Activated T-helper 1 cell treated with anti-CD3 and anti-CD28 coated beads, Interleukin-12 subunit alpha, Interleukin-12 subunit beta, Interleukin-2, Interleukin-4 antibody, amounts not matched to agents 30 ng/mL and 10 ng/mL and 1 ng/mL, durations not matched to agents 14 hours and 24 hours and 36 hours (primary cell): ENCODE results near the gene RAC2. TPM values are rescaled to one million over a fixed set of nuclear protein-coding genes. Genes with fewer than 3 reads are reported as not detected.

Source experiments
- DNase-seq: peaks from one replicate; pipeline ENCODE4 v3.0.0; 2021; ENCODE audit warnings: low spot score
- H3K27ac Mint-ChIP-seq: one replicate; pipeline ENCODE4 v1.8.0; 2021; ENCODE audit warnings: mild to moderate bottlenecking, mixed read lengths
- H3K27me3 Mint-ChIP-seq: one replicate; pipeline ENCODE4 v1.8.0; 2022; ENCODE audit warnings: mild to moderate bottlenecking, moderate library complexity, mixed read lengths; ENCODE audit not compliant: insufficient read depth
- H3K36me3 Mint-ChIP-seq: one replicate; pipeline ENCODE4 v1.8.0; 2021; ENCODE audit warnings: low read depth, mixed read lengths
- H3K4me1 Mint-ChIP-seq: one replicate; pipeline ENCODE4 v1.8.0; 2021; ENCODE audit warnings: low read depth, mixed read lengths
- H3K4me3 Mint-ChIP-seq: one replicate; pipeline ENCODE4 v1.8.0; 2021; ENCODE audit warnings: mild to moderate bottlenecking, moderate library complexity, mixed read lengths
- H3K9me3 Mint-ChIP-seq: one replicate; pipeline ENCODE4 v1.8.0; 2021; ENCODE audit warnings: mixed read lengths
- intact Hi-C: fragments of 100-400 bp; cut with micrococcal nuclease; formaldehyde crosslinking; loops from one replicate; pipeline ENCODE4 v1.15.1; 2024
- total RNA-seq: library from RNA; stranded (reverse); gene quantifications from 2 replicates; pipeline ENCODE4 v1.2.3, GENCODE V29; 2022

The RAC2 gene
- total RNA-seq, 1 donor from 2014 or later = 614 TPM

GRCh38 chr22:37197451-37198257 lies 46.4 kb downstream of the RAC2 start:
- peak overlapping the region; percentile 83 for H3K4me3 Mint-ChIP-seq

GRCh38 chr22:37196539-37197450 lies 47.3 kb downstream of the RAC2 start:
- Mint-ChIP-seq H3K27ac (no peak overlapping the region), H3K9me3 (peaks cover 4% of the 10 kb centered on the region), H3K4me1 (peaks cover 53% of the 10 kb centered on the region), H3K27me3 (no peaks in the 10 kb centered on the region), H3K36me3 (peaks cover 5% of the 10 kb centered on the region), H3K4me3 (peak overlapping the region; percentile 83)
- no peak for DNase-seq
- intact Hi-C loops = no loop called here

More at GRCh38 chr22:37197451-37198257, 46.4 kb downstream of the RAC2 start:
- Mint-ChIP-seq H3K4me1 (peaks cover 54% of the 10 kb centered on the region), H3K27ac (peak overlapping the region; percentile 87), H3K9me3 (no peaks in the 10 kb centered on the region), H3K27me3 (no peaks in the 10 kb centered on the region), H3K36me3 (peaks cover 5% of the 10 kb centered on the region)
- intact Hi-C loops = loop anchor here (1.0 to 2.0 kb wide), 5 partner anchors 31 to 341 kb away; no protein-coding TSS in a partner anchor
- no peak for DNase-seq

DNA sequence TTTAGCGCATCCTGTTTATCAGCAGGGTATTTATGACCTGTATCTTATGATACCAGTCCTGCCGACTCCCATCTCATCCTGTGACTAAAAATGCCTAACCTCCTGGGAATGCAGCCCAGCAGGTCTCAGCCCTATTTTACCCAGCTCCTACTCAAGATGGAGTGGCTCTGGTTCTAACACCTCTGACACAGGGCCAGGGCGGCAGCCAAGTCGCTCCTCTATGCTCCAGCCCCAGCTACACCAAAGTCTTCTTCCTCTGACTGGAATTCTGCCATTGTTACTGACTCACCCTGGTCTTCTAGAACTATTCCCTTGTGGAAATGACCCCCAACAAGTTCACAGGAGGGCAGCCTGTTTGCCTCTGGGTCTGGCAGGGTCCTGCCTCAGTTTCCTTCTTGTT lies 48.1 kb downstream of the RAC2 start:
- Mint-ChIP-seq H3K4me1 (peaks cover 50% of the 10 kb centered on the region), H3K27ac (no peak overlapping the region), H3K4me3 (no peak overlapping the region), H3K27me3 (no peaks in the 10 kb centered on the region), H3K9me3 (peaks cover 4% of the 10 kb centered on the region), H3K36me3 (peaks cover 5% of the 10 kb centered on the region)
- no peak for DNase-seq
- intact Hi-C loops = no loop called here

DNA sequence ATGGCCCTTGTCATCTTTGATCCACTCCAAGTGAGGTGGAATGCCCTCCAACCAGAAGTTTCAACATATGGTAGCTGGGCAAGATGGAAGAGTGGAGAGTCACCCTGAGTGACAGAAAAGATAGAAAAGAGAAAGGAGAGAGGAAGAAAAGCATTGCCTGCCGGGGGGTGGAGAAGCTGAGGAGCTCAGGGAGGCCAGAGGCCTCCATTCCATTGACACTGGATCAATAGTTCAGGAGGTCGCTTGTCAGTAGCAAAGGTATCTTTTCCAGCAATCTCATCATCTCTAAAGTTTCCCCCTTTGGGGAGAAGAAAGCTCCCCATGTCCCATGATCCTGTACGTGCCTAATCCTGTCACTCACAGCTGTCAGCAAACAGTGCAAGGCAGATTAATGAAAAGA lies 49.3 kb downstream of the RAC2 start:
- no peaks in the 10 kb centered on the region for H3K27me3 Mint-ChIP-seq
- intact Hi-C loops = no loop called here
- peaks cover 4% of the 10 kb centered on the region for H3K9me3 Mint-ChIP-seq
- H3K27ac Mint-ChIP-seq = peak overlapping the region; percentile 81
- DNase-seq = no peak
- H3K4me1 Mint-ChIP-seq = peaks cover 50% of the 10 kb centered on the region
- H3K4me3 Mint-ChIP-seq = no peak overlapping the region
- H3K36me3 Mint-ChIP-seq = peaks cover 9% of the 10 kb centered on the region

DNA sequence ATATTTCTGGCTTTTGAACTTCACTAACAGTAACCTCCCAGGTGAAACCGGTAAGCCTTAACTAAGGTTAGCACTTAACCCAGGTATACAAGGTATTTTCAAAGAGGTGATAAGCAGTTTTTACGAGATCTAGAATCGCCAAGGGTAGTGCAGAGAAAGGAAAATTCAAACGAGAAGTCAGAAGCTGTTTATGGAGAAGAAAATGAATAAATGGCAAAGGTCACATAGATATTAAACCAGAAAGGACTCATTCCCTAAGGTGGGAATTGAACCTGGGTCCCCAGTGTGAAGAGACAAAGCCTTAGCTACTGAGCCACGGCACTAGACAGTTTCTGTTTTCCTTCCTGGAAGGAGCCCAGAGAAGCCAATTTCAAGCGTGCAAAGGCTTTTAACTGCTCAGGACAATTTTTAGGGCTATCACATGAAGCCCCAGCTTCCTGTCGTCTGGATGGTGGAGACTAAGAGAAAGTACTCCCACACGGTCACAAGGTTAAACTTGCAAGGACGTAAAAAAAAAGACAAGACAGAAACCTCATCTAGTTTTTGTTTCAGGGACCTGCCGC lies 50.4 kb downstream of the RAC2 start:
- intact Hi-C loops = no loop called here
- Mint-ChIP-seq H3K9me3 (peaks cover 4% of the 10 kb centered on the region), H3K4me3 (peak overlapping the region; percentile 59), H3K4me1 (peaks cover 58% of the 10 kb centered on the region), H3K27ac (peak overlapping the region; percentile 81), H3K27me3 (no peaks in the 10 kb centered on the region), H3K36me3 (peaks cover 13% of the 10 kb centered on the region)
- peak; percentile 49 for DNase-seq

GRCh38 chr22:37192741-37193140 lies 51.3 kb downstream of the RAC2 start:
- H3K27me3 Mint-ChIP-seq = no peaks in the 10 kb centered on the region
- H3K4me3 Mint-ChIP-seq = no peak overlapping the region
- peaks cover 54% of the 10 kb centered on the region for H3K4me1 Mint-ChIP-seq
- H3K9me3 Mint-ChIP-seq = peaks cover 4% of the 10 kb centered on the region
- H3K27ac Mint-ChIP-seq = no peak overlapping the region
- intact Hi-C loops = no loop called here
- DNase-seq = no peak
- H3K36me3 Mint-ChIP-seq = peaks cover 13% of the 10 kb centered on the region

- H3K27ac Mint-ChIP-seq = no peak overlapping the region
Observed at GRCh38 chr22:37192204-37192603, 51.9 kb downstream of the RAC2 start.

GRCh38 chr22:37190262-37190780 lies 53.7 kb downstream of the RAC2 start:
- no peak for DNase-seq
- intact Hi-C loops = no loop called here
- H3K36me3 Mint-ChIP-seq = peaks cover 11% of the 10 kb centered on the region
- H3K4me3 Mint-ChIP-seq = no peak overlapping the region
- H3K9me3 Mint-ChIP-seq = peaks cover 4% of the 10 kb centered on the region
- H3K27me3 Mint-ChIP-seq = no peaks in the 10 kb centered on the region
- H3K4me1 Mint-ChIP-seq = peaks cover 56% of the 10 kb centered on the region
- no peak overlapping the region for H3K27ac Mint-ChIP-seq

More at GRCh38 chr22:37192204-37192603, 51.9 kb downstream of the RAC2 start:
- peaks cover 11% of the 10 kb centered on the region for H3K36me3 Mint-ChIP-seq
- H3K4me3 Mint-ChIP-seq = no peak overlapping the region
- H3K4me1 Mint-ChIP-seq = peaks cover 56% of the 10 kb centered on the region
- intact Hi-C loops = no loop called here
- DNase-seq = no peak
- H3K27me3 Mint-ChIP-seq = no peaks in the 10 kb centered on the region
- peaks cover 4% of the 10 kb centered on the region for H3K9me3 Mint-ChIP-seq

GRCh38 chr22:37188901-37189466 lies 55.1 kb downstream of the RAC2 start:
- Mint-ChIP-seq H3K27ac (peak overlapping the region; percentile 27), H3K9me3 (peaks cover 4% of the 10 kb centered on the region), H3K27me3 (no peaks in the 10 kb centered on the region), H3K4me1 (peaks cover 43% of the 10 kb centered on the region), H3K36me3 (peaks cover 9% of the 10 kb centered on the region), H3K4me3 (no peak overlapping the region)
- DNase-seq = no peak
- intact Hi-C loops = no loop called here

DNA sequence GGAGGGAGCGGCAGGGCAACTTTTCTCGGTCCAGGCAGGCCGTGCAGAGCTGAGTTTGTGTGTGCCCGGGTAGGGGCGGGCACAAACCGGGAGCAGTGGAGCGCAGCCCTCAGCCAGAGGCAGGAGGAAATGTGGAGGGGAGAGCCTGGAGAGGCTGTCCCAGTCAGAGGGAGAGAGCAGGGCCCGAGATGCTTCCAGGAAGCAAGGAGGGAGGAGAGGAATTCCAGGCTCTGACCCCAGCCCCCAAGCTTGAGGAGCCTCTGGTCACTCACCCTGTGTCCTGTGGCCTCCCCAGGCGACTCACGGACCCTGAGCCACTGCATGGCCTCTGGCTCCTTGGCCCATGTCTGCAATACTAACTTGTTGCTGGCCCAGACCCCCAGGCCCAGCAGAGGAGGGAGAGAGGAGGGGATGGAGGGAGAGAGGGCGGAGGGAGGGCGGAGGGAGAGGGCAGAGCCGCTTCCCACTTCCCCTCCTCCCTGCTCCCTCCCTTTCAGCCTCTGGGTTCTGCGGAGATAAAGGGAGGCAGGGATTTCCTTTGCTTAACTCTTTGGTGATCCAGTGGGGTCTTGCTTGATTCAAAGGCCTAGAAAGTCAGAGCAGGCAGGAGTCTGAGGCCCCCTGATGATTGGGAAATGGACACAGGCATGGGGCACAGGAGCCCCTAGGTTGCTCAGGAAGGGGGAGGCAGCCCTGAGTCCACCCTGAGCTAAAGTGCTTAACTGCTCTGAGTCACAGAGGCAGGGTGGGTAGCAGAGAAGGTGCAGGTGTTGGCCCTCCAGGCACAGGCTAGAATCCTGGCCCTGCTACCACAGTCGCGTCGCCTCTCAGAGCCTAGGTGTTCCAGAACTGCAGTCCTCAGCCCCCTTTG lies 55.9 kb downstream of the RAC2 start, which contains the start of gene C1QTNF6:
Gene C1QTNF6 (minus strand): TSS at position 357 of the 871 bp plus-strand sequence. CDS start 34 bp downstream, at position 323.
- DNase-seq = no peak
- Mint-ChIP-seq H3K4me1 (peaks cover 41% of the 10 kb centered on the region), H3K27ac (no peak within 1 kb of the TSS), H3K9me3 (peaks cover 4% of the 10 kb centered on the region), H3K27me3 (no peaks in the 10 kb centered on the region), H3K36me3 (peaks cover 8% of the 10 kb centered on the region), H3K4me3 (no peak within 1 kb of the TSS)
- intact Hi-C loops = no loop called here

DNA sequence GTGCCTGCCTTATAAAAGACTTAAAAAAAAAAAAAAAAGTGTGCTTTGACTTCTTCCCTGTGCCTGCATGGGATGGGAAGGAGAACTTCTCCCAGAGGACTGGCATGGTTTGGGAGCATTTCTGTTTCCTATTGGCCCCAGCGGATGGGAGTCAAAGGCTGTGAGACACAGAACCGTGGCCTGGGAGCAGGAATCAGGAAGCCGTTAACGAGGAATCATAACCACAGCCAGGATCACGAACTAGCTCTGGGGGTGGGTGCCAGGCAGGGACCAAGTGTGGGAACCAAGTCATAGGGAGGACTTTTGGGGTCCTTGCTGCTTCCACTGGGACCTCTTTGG lies 56.5 kb downstream of the RAC2 start:
- Mint-ChIP-seq H3K4me1 (peaks cover 36% of the 10 kb centered on the region), H3K36me3 (peaks cover 8% of the 10 kb centered on the region), H3K27me3 (no peaks in the 10 kb centered on the region), H3K27ac (no peak overlapping the region), H3K4me3 (no peak overlapping the region), H3K9me3 (peaks cover 4% of the 10 kb centered on the region)
- no peak for DNase-seq
- intact Hi-C loops = no loop called here
